Activated CD8-positive, alpha-beta T cell treated with anti-CD3 and anti-CD28 coated beads for 36 hours (primary cell): ENCODE data around the gene DCLK2. TPM values are rescaled to one million over a fixed set of nuclear protein-coding genes. Genes with fewer than 3 reads are reported as not detected.

Experiments
- ATAC-seq: fragments of 200-7000 bp; cut with Tn5 transposase; one replicate; pipeline ENCODE4 v1.10.0; 2021; ENCODE audit warnings: mild to moderate bottlenecking, moderate library complexity
- CTCF ChIA-PET: fragments of 350-600 bp; sonication (Branson Sonifier 250); formaldehyde crosslinking; loops from one replicate; lab custom pipeline; 2021; ENCODE audit warnings: antibody characterized with exemption; lab: Charles Lee
- POLR2A ChIA-PET: fragments of 350-600 bp; sonication (Branson Sonifier 250); formaldehyde crosslinking; loops from one replicate; lab custom pipeline; 2021; ENCODE audit warnings: antibody characterized with exemption; lab: Charles Lee
- DNase-seq: peaks from one replicate; pipeline ENCODE4 v3.0.0-alpha.2; 2020
- H3K27ac Mint-ChIP-seq: one replicate; pipeline ENCODE4 v1.8.0; 2021; ENCODE audit warnings: mild to moderate bottlenecking, mixed read lengths
- H3K27me3 Mint-ChIP-seq: one replicate; pipeline ENCODE4 v1.8.0; 2021; ENCODE audit warnings: mixed read lengths
- H3K36me3 Mint-ChIP-seq: one replicate; pipeline ENCODE4 v1.8.0; 2021; ENCODE audit warnings: low read depth, mixed read lengths
- H3K4me1 Mint-ChIP-seq: one replicate; pipeline ENCODE4 v1.8.0; 2021; ENCODE audit warnings: low read depth, mixed read lengths
- H3K4me3 Mint-ChIP-seq: one replicate; pipeline ENCODE4 v1.8.0; 2021; ENCODE audit warnings: mild to moderate bottlenecking, moderate library complexity, mixed read lengths
- H3K9me3 Mint-ChIP-seq: one replicate; pipeline ENCODE4 v1.8.0; 2021; ENCODE audit warnings: mixed read lengths
- CTCF ChIP-seq: fragments of 200-600 bp; IDR thresholded peaks from one replicate; pipeline ENCODE4 v1.8.0; 2022; ENCODE audit warnings: antibody characterized with exemption, mild to moderate bottlenecking
- intact Hi-C: fragments of 100-400 bp; cut with micrococcal nuclease; formaldehyde crosslinking; loops from one replicate; pipeline ENCODE4 v1.10.0; 2022
- total RNA-seq, 2 experiments: library from RNA; stranded (reverse); gene quantifications; one replicate each; pipeline ENCODE4 v1.2.3, GENCODE V29; 2021

DCLK2 gene
- total RNA-seq, 2 experiments from 2014 or later: not detected

DNA sequence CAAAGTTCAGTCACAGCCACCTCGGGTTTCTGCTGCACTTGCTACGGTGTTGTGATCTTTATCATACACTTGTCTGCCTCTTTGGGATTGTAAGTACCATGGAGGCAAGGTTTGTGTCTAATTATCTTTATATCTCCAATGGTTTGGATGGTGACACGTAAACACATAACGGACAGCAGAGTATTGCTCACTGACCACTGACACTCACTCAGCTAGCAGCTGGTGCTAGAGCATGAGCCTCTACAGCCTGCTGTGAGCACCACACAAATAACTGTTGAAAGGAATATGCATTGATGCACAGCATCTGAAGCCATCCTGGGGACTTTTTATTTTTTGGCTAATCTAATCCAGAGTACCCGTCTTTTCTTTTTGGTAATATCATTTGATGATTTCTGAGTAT lies 156.0 kb downstream of the DCLK2 start:
- TF ChIP-seq CTCF: no peak
- H3K4me3 Mint-ChIP-seq: no peak overlapping the region
- ChIA-PET CTCF (interaction anchor here (1.7 kb wide), 1 partner anchor 9 kb away, joined by 4 read pairs; no protein-coding TSS in a partner anchor), POLR2A (no interaction called here)
- no peaks in the 10 kb centered on the region for H3K36me3 Mint-ChIP-seq
- DNase-seq (no peak), ATAC-seq (no peak)
- no peaks in the 10 kb centered on the region for H3K4me1 Mint-ChIP-seq
- peaks cover 2% of the 10 kb centered on the region for H3K27me3 Mint-ChIP-seq
- intact Hi-C loops: no loop called here
- H3K9me3 Mint-ChIP-seq: no peaks in the 10 kb centered on the region
- H3K27ac Mint-ChIP-seq: no peak overlapping the region

- ATAC-seq: no peak
- Mint-ChIP-seq H3K36me3 (no peaks in the 10 kb centered on the region), H3K27ac (no peak overlapping the region), H3K27me3 (peaks cover 1% of the 10 kb centered on the region), H3K9me3 (no peaks in the 10 kb centered on the region), H3K4me1 (no peaks in the 10 kb centered on the region), H3K4me3 (no peak overlapping the region)
- intact Hi-C loops: no loop called here
- TF ChIP-seq CTCF: no peak
- POLR2A ChIA-PET: no interaction called here
- CTCF ChIA-PET: interaction anchor here (0.7 kb wide), 1 partner anchor 8 kb away, joined by 3 read pairs; no protein-coding TSS in a partner anchor
- no peak for DNase-seq
Observed at GRCh38 chr4:150235317-150235716, 157.1 kb downstream of the DCLK2 start.

- Mint-ChIP-seq H3K36me3 (no peaks in the 10 kb centered on the region), H3K4me1 (no peaks in the 10 kb centered on the region), H3K27ac (no peak overlapping the region), H3K9me3 (no peaks in the 10 kb centered on the region), H3K27me3 (peaks cover 1% of the 10 kb centered on the region), H3K4me3 (no peak overlapping the region)
- ATAC-seq (no peak), DNase-seq (no peak)
- ChIA-PET POLR2A (no interaction called here), CTCF (no interaction called here)
- intact Hi-C loops: no loop called here
- TF ChIP-seq CTCF: no peak
Observed at GRCh38 chr4:150235808-150236271, 157.6 kb downstream of the DCLK2 start.

DNA sequence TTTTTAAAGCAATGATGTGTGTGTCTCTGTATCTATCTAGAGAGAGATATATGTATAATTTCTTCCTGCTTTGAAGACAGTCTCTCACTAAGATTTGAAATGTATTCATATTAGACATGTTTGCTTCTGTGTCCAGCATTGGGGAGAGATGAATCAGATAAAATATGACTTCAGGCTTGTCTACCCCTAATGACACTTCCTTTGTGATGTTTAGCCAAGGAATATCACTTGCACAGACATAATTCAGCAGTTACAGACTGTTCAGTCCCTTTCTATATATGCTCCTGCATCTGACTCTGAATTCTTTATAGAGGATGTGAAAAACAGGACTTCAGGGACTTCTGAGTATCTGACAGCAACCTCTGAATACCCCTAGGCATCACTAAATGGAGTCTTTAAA lies 158.4 kb downstream of the DCLK2 start:
- H3K9me3 Mint-ChIP-seq: no peaks in the 10 kb centered on the region
- POLR2A ChIA-PET: no interaction called here
- no peaks in the 10 kb centered on the region for H3K36me3 Mint-ChIP-seq
- no peak overlapping the region for H3K4me3 Mint-ChIP-seq
- DNase-seq (no peak), ATAC-seq (no peak)
- CTCF ChIA-PET: no interaction called here
- TF ChIP-seq CTCF: no peak
- no peaks in the 10 kb centered on the region for H3K4me1 Mint-ChIP-seq
- H3K27ac Mint-ChIP-seq: no peak overlapping the region
- H3K27me3 Mint-ChIP-seq: peaks cover 1% of the 10 kb centered on the region
- intact Hi-C loops: no loop called here

DNA sequence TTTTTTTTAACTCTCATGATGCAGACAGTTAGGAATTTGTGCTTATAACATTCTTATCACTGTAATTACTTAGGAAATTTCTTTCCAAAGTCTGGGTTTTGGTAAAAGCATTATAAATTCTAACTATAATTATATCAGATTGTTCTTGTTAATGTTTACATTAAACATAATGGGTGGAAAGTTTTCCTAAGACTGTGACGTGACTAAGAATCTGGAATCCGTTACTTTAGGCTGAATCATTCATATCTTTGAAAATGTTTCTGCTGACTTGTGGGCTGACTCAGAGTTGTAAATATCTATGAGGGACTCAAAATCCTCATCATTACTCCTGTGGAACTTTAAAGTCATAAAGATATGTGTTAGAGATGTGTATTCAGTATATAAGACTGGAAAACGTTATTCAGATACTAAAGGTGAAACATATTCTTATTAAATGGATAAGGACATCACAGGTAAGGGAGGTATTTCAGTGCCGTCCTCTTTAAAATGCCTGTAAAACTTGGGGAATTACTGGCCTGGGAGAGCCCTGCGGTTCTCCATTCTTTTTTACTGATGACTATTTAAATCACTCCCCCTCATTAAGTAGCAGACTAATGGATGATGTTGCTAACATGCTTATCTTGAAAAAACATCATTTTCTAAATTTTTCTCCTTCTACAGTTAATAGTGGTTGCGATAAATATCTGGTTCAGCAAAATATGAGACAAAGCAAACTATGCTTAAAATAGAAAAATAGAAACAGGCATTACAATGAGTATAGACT lies 159.0 kb downstream of the DCLK2 start:
- H3K36me3 Mint-ChIP-seq: no peaks in the 10 kb centered on the region

More for the DNA sequence above, 159.0 kb downstream of the DCLK2 start:
- ATAC-seq (no peak), DNase-seq (no peak)
- no peak for TF ChIP-seq CTCF
- ChIA-PET POLR2A (no interaction called here), CTCF (no interaction called here)
- Mint-ChIP-seq H3K27ac (no peak overlapping the region), H3K9me3 (no peaks in the 10 kb centered on the region), H3K4me1 (no peaks in the 10 kb centered on the region), H3K27me3 (peaks cover 1% of the 10 kb centered on the region), H3K4me3 (no peak overlapping the region)
- intact Hi-C loops: no loop called here
